Measurements from ENCODE around the gene SEMA6B.
"Not testable (repeated sequence)": the region's sequence is repeated elsewhere in the genome, so short reads cannot be mapped to it uniquely, and the experiment has no call there.

The SEMA6B gene

GRCh38 chr19:4559569-4559968, at the start of gene SEMA6B:
Gene SEMA6B, minus strand, starts transcription at chr19:4559684. Its CDS starts 1,227 bp downstream, at chr19:4558457.
- no peak for DNase-seq

GRCh38 chr19:4606921-4607678, 47.6 kb upstream of the SEMA6B start:
- DNase-seq, result no peak

DNA sequence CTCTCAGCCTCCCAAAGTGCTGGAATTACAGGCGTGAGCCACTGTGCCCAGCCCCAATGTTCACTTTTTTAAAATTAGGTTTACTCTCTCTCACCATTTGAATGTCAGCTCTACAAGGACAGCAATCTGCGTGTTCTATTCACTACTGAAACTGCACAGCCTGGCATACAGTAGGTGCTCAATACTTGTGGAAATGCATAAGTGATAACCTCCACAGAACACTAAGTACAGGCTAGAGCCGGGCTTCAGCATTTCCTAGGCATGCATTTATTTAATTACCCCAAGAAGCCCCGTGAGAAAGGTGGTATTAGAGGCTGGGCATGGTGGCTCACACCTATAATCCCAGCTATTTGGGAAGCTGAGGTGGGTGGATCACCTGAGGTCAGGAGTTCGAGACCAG, 46.7 kb upstream of the SEMA6B start:
- no peak for DNase-seq

DNA sequence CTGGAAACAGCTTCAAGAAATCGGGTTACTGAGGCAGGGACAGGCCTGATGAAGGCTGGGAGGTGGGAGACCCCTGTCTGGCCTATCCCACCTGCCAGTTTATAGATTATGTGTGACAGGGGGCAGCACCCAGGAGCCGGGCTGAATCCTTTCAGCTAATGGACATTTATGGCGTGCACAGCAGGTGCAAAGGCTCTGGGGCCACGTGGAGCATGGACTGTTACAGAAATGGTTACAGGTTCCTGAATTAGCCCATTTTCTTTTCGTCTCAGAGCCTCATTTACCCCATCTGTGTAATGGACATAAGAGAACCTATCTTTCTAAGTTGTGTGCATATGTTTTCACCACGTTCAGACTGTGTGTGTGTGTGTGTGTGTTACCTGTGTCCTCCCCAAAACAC, 45.4 kb upstream of the SEMA6B start:
- no peak for DNase-seq

- DNase-seq, result no peak
Measured at GRCh38 chr19:4602915-4603314, 43.4 kb upstream of the SEMA6B start.

DNA sequence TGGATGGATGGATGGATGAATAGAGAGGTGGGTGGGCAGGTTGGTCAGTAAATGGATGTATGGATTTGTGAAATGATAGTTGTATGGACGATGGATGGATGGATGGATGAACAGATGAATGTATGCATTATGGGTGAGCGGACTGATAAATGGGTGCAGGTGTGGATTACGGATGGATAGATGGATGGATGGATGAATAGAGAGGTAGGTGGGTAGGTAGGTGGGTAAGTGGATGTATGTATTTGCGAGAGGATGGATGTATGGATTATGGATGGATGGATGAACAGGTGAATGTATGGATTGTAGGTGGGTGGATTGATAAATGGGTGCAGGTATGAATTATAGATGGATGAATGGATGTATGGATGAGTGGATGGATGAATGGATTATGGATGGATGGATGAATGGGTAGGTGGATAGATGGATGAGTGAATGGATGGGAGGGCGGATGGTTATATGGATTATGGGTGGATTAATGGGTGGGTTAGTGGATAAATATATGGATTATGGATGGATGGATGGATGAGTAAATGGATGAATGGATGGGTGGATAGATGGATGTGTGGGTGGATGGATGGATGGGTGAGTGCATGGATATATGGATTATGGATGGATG, 42.8 kb upstream of the SEMA6B start:
- no peak for DNase-seq

GRCh38 chr19:4600893-4601292, 41.4 kb upstream of the SEMA6B start:
- no peak for DNase-seq

DNA sequence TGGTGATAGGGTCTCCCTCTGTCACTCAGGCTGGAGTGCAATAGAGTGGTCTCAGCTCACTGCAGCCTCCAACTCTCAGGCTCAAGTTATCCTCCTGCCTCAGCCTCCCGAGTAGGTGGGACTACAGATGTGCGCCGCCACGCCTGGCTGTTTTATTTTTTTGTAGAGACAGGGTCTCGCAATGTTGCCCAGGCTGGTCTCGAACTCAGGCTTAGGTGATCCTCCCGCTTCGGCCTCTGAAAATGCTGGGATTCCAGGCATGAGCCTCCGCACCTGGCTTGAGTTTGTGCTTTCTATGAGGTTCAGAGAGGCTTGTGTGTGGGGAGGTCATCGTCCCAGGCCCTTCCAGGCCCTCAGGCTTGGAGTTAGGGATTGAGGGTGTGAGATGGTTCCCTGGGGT, 40.6 kb upstream of the SEMA6B start:
- DNase-seq, result no peak

- DNase-seq, result no peak
Measured at GRCh38 chr19:4598712-4599111, 39.2 kb upstream of the SEMA6B start.

DNA sequence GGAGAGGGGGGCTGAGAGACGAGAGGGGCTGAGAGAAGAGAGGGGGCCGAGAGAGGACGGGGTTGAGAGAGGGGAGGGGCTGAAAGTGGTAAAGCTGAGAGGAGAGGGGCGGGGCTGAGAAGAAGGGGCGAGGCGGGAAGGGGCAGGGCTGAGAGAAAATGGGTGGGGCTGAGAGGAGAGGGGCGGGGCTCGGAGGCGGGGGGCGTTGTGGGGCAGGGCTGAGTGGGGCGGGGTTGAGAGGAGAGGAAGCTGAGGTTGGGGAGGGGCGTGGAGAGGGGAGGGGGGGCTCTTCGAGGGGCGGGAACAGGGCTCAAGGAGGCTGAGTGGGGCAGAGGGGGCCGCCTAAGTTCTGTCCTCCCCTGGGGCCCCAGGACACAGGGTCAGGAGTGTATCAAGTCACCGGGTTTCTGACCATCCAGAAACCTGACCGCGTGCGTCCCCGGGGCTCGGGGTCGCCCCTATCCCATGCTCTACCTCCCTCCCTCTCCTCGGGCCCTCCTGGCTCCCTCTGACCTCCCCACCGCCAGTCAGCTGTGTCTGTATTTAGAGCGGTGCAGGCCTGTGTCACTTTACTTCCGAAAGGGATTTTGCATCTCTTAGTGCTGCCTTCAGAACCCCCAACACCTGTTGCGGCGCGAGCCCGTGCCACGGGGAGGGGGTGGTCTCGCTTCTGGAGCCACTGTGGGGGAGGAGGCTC, 38.6 kb upstream of the SEMA6B start:
- DNase-seq, result peak; percentile 29

- peak in 1 of 2 experiments; percentile 12 for DNase-seq
Measured at GRCh38 chr19:4597278-4597974, 37.9 kb upstream of the SEMA6B start.

- DNase-seq, result no peak
Measured at GRCh38 chr19:4596033-4596904, 36.8 kb upstream of the SEMA6B start.

GRCh38 chr19:4595158-4595557, 35.7 kb upstream of the SEMA6B start:
- not testable (repeated sequence) for DNase-seq

- DNase-seq, result no peak
Measured at GRCh38 chr19:4594201-4594600, 34.7 kb upstream of the SEMA6B start.

GRCh38 chr19:4593409-4593851, 33.9 kb upstream of the SEMA6B start:
- DNase-seq, result no peak

- DNase-seq, result no peak
Measured at GRCh38 chr19:4592445-4592844, 33.0 kb upstream of the SEMA6B start.

DNA sequence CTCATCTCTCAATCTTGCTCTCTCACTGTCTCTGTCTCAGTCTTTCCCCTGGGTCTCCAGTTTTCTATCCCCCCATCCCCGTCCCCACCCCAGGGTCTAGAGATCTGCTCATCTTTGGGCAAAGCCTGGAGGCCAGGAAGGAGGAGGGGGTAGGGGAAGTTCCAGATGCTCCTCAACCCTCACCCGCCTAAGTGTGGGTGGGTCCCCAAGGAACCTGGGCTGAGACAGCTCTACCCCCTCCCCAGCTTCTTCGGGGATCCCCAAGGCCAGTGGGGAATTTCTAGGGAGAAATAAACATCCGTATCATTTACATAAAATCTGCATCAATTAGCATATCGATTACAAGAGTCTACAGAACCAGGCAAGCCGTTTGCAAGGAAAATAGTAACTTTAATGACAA, 31.8 kb upstream of the SEMA6B start:
- no peak for DNase-seq

DNA sequence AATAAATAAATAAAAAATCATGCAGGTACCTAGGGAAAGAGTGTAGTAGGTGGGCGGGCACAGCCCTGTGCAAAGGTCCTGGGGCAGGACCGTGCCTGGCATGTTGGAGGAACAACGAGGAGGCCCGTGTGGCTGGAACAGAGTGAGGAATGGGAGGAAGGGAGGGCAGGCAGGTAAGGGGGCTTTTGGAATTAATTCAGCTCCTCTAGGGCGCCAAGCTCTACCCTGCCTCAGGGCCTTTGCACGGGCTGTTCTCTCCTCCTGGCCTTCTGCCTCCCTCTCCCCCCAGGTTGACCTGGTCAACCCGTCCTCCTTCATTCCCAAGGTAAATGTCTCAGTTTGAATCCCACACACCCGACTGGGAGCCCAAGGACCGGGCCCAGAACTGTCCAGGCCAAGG, 31.1 kb upstream of the SEMA6B start:
- DNase-seq, result no peak

GRCh38 chr19:4589579-4590410, 30.3 kb upstream of the SEMA6B start:
- DNase-seq, result no peak

DNA sequence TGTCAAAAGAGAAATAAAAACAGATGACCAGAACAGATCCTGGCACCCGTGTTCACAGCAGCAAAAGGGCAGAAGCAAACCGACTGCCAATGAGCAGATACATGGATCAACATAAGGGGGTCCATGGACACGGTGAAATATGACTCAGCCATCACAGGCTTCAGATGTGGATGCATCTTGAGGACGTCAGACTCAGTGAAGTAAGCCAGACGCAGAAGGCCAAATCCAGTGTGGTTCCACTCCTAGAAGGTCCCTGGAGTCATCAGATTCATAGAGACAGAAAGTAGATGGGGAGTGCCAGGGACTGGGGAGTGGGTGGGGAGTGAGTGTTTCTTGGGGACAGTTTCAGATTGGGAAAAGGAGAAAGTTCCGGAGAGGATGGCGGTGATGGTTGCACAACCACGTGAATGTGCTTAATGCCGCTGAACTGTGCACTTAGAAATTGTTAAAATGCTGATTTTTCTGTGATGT, 28.8 kb upstream of the SEMA6B start:
- no peak for DNase-seq

GRCh38 chr19:4587527-4587926, 28.0 kb upstream of the SEMA6B start:
- DNase-seq, result no peak
